CD4-positive, alpha-beta T cell treated with Interleukin-4 for 4 hours (primary cell): ENCODE results near the gene HCN2.
"Not testable (repeated sequence)": the region's sequence is repeated elsewhere in the genome, so short reads cannot be mapped to it uniquely, and the experiment has no call there.

ENCODE experiments used
- DNase-seq: peaks from one replicate; pipeline ENCODE4 v3.0.0-alpha.2; 2020

HCN2 gene

DNA sequence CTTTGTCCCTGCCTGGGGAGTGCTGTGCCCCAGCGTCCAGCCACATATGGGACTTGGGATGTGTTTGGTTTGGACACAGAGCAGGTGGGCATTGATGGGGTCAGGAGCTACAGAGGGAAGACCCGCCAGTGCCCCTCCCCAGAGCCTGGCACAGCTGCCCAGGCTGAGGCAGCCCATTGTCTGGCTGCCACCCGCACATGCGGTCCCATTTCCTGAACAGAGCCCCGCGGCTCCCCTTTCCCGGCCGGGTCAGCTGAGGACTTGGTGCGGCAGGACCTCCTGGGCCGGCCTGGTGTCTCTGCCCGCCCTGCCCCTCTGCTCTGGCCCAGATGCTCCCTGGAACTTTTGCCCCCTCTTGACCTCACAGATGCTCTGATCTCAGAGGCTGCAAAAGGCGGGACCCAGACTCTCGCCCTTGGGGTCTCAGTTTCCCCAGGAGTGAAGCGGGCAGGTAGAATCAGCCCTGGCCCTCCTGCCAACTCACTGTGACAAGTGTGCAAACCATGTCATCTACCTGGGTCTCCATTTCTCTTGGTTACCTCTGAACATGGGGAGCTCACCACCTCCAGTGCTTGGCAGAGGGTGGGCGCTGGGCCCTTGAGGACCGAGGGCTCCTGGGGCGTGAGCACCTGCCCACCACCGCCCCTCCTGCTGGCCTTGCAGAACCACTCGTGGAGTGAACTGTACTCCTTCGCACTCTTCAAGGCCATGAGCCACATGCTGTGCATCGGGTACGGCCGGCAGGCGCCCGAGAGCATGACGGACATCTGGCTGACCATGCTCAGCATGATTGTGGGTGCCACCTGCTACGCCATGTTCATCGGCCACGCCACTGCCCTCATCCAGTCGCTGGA, 17.8 kb downstream of the HCN2 start:
- no peak for DNase-seq

GRCh38 chr19:608155-609003, 18.7 kb downstream of the HCN2 start:
- no peak for DNase-seq

- no peak for DNase-seq
Measured at GRCh38 chr19:609004-609346, 19.3 kb downstream of the HCN2 start.

GRCh38 chr19:610071-610800, 20.6 kb downstream of the HCN2 start:
- peak; percentile 45 for DNase-seq

DNA sequence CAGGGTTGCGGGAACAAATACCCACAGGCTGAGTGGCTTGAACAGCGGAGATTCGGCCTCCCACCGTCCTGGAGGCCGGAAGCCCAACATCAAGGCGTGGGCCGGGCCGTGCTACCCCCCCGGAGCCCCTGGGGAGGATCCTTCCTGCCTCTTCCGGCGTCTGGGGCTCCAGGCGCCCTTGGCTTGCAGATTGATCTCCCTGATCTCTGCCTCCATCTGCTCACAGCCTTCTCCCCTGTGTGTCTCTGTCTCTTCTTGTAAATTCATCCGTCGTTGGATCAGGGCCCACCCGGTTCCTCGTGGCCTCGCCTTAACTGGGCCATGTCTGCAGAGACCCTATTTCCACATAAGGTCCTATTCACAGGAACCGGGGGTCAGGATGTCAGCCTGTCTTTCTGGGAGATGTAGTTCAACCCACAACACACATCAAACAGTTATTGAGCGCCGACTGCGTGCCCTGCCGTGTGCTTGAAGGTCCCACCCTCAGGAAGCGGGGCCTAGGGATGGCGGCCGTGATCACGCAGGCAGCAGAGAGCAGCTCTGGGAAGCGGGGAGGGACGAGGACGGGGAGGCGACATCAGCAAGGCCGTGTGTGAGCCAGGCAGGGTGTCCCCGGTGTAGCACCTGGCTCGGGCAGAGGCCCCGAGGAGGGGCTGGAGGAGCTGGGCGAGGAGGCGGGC, 21.3 kb downstream of the HCN2 start:
- DNase-seq: peak; percentile 70

DNA sequence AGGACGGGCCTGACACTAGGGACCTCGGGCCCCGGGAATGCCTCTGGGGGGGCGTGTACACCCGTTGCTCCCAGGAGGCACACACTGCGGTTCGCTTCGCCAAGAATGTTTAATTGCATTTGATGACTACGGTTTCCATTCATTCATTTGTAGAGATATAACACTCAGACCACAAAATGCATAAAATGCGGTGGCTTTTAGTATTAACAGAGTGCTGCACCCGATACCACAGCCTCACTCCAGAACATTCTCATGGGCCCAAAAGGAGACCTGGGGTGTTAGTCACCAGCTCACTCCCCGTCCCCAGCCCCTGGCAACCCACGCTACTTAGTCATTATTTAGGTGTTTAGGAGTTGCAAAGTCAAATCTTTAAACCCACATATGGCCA, 21.8 kb downstream of the HCN2 start:
- DNase-seq: peak; percentile 87

DNA sequence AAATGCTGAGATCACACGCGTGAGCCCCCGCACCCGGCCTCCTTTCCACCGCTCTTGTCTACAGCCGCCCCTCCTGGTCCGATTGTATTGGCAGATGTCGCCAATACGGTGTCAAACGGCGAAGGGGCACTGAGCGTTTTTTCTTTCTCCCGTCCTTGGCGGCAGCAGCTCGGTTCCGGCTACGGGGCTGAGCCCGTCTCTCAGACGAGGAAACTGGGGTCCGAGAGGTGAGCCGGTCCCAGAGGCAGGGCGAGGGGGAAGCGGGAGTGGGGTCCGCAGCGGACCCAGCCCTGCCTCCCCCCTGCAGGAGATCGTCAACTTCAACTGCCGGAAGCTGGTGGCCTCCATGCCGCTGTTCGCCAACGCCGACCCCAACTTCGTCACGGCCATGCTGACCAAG, 23.3 kb downstream of the HCN2 start:
- DNase-seq: no peak

DNA sequence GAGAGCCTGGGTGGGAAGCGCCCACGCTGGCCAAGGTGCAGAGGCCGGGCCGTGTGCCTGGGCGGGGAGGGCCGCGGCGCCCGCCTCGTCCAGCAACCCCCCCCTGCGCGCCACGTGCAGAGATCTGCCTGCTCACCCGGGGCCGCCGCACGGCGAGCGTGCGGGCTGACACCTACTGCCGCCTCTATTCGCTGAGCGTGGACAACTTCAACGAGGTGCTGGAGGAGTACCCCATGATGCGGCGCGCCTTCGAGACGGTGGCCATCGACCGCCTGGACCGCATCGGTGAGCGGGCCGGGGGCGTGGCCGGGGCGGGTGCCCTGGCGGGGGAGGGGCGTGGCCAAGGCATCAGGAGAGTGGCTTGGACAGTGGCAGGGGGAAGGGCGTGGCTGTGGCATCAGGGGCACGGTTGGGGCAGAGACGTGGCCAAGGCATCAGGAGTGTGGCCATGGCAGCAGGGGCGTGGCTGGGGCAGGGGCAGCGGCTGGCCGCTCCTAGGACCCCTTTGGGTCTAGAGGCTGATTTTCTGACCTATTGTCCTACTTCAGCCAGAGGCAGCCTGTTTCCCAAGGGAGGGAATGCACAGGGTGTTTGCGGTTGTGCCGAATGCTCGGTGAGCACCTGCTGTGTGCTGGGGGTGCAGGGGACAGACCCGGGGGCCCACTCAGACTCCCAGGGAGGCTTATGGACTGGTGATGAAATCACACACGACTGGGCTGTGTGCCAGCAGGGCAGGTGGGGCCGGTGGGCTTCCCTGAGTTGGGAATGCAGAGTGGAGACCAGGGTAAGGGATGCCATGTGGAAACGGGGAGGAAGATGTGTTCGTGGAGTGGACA, 24.3 kb downstream of the HCN2 start:
- no peak for DNase-seq

GRCh38 chr19:615619-616018, 25.9 kb downstream of the HCN2 start:
- no peak for DNase-seq

DNA sequence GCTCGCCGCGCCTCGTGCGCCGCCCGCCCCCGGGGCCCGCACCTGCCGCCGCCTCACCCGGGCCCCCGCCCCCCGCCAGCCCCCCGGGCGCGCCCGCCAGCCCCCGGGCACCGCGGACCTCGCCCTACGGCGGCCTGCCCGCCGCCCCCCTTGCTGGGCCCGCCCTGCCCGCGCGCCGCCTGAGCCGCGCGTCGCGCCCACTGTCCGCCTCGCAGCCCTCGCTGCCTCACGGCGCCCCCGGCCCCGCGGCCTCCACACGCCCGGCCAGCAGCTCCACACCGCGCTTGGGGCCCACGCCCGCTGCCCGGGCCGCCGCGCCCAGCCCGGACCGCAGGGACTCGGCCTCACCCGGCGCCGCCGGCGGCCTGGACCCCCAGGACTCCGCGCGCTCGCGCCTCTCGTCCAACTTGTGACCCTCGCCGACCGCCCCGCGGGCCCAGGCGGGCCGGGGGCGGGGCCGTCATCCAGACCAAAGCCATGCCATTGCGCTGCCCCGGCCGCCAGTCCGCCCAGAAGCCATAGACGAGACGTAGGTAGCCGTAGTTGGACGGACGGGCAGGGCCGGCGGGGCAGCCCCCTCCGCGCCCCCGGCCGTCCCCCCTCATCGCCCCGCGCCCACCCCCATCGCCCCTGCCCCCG, 26.5 kb downstream of the HCN2 start:
- DNase-seq: no peak

- no peak for DNase-seq
Measured at GRCh38 chr19:616747-617526, 27.3 kb downstream of the HCN2 start.

DNA sequence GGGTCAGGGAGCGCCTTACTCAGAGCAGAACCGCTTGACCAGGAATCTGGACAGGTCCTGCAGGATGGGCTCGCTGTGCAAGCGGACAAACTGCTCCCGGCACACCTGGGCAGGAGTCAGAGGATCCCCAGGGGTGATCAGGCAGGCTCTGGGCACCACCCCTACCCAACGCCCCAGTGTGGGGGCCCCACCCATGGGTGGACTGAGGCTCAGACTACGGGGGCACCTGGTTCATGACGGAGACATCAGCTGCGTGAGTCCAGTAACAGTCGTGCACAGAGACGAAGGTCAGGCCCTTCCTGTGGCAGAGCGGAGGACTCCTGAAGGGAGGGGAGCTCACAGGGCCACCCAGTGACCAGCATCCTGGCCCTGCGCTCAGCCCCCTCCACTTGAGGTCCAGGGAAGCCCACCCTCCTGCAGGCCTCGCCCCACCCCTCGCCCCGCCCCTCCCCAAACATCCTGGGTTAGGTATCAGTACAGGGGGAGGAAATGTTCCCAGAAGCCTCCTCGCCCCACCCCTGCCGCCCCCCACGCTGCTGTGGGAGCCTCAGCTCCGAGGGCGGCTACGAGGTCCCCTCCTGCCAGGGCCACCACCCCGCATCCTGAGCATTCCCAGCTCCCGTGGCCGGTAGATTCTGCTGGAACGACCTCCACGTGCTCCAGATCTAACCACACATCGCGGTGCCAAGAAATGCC, 28.0 kb downstream of the HCN2 start:
- DNase-seq: no peak

DNA sequence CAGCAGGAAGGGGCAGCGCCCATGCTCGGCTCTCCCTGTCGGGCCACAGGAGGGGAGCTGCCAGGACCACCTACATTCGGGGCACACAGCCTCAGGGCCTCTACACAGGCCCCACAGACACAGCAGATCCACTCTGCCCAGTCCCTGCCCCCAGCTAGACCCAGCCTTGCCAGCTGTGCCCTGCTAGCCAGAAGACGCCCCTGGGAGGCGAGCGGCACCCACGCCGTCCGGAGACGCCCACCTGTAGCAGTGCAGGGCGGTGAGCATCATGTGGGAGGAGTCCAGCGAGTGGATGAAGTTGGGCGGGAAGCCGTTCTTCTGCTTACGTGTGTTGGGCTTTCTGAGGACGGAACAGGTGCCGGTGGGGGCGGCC, 28.6 kb downstream of the HCN2 start:
- DNase-seq: no peak

DNA sequence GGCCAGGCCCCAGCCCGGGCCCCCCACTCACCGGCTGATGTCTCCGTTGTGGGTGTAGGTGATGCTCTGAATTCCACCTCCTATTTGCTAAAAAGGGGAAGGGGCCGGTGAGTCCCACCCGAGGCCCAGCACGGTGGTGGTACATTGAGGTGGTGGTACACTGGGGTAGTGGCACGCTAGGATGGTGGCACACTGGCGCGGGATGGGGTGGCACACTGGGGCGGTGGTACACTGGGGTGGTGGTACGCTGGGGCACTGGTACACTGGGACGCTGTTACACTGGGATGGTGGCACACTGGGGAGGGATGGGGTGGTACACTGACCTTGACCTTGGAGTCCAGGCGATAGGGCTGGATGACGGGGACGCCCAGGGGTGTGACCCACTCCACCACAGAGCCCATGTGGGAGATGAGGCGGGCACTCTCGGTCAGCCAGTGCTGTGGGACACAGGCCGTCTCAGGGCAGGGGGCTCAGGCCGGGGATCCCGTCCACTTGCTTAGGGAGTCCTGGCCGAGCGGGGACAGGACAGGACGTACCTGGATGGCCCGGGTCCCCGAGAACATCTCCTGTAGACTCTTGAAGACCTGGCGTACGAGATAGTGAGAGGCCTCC, 29.1 kb downstream of the HCN2 start:
- no peak for DNase-seq

- no peak for DNase-seq
Measured at GRCh38 chr19:619286-620002, 29.8 kb downstream of the HCN2 start.

DNA sequence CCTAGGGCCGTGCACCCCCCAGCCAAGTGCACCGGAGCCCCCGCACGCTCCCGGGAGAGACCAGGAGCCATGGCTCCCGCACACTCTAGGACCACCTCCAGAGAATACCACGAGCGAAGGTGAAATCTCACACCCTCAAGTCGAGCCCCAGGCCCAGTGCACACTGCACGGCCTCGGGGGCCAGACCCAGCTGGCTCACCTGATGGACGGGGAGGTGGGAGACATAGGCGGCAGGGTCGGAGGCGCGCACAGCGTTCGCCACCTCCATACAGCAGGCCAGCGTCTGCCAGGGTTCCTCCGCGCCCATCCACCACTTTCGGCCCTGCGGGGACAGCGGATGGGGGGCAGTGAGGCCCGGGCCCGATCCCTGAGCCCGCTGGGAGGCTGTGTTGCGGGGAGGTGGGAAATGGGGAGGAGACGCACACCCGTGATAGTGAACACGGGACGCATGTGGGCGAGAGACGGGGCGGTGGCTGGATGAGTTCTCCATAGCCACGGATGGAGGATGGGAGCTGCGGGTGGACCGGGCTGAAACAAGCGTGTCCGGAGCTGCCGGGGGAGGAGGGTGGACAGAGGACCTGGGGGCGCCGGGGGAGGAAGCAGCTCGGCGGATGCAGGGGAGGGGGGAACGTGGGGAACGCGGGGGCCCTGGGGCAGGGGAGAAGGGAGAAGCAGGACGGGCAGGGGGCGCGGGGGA, 30.6 kb downstream of the HCN2 start:
- DNase-seq: no peak

GRCh38 chr19:621191-621590, 31.5 kb downstream of the HCN2 start:
- not testable (repeated sequence) for DNase-seq

DNA sequence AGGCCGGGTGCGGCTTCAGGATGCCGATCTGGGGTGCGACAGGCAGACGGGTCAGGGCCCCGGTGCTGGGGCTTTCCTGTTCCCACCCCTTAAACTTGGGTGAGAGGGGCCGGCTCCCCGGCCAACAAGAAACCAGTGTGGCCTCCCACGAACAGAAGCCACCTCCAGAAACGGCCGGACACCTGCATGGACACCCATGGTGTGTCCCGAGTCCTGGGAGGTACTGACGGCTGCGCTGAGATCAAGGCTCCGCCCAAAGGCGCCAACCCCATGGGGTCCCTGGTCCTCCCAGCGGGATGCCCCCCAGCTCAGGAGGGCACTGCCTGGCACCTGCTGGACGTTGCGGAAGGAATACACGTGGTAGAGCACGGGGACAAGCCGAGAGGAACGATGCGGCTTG, 32.1 kb downstream of the HCN2 start:
- no peak for DNase-seq
